GM11168 (cell line): ENCODE results near the gene TMEM181.
"Not testable (repeated sequence)": the region's sequence is repeated elsewhere in the genome, so short reads cannot be mapped to it uniquely, and the experiment has no call there.

Experiments used
- in situ Hi-C: fragments of 300-500 bp; cut with MboI; formaldehyde crosslinking; loops from one replicate; pipeline ENCODE4 v1.12.0; 2022; ENCODE audit warnings: low sequenced_read_pairs; ENCODE audit not compliant: unreplicated experiment

Gene TMEM181

DNA sequence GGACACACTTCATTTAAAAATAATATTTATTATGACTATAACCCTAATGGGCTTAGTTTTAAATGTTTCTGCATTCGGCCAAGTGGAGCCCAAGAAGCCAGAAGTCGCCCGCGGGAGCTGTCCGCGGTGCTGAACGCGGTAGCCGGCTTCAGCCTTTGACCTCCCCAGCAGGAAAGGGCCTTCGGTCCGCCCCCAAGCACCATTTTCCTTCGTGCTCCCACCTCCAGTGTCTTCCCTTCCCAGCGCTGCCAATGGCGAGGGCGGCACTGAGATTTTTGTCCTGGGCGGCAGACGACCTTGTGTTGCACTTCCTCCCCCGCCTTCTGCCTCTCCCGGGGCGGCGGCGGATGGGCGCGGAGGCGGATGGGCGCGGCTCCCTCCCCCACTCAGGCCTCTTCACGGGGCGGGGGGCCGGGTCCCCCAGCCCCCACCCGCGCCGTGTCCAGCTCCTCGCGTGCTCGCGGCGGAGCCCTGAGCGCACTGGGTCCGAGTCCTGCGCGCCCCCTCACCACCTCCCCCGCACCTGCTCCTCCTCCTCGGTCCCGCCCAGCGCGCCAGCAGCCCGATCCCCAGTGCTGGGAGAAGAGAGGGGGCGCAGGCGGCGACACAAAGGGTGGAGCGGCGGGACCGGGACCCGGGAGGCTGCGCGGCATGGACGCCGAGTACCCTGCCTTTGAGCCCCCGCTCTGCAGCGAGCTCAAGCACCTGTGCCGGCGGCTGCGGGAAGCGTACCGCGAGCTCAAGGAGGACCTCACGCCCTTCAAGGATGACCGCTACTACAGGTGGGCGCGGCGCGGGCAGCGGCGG lies 23.6 kb upstream of the TMEM181 start:
- in situ Hi-C loops, result no loop called here

DNA sequence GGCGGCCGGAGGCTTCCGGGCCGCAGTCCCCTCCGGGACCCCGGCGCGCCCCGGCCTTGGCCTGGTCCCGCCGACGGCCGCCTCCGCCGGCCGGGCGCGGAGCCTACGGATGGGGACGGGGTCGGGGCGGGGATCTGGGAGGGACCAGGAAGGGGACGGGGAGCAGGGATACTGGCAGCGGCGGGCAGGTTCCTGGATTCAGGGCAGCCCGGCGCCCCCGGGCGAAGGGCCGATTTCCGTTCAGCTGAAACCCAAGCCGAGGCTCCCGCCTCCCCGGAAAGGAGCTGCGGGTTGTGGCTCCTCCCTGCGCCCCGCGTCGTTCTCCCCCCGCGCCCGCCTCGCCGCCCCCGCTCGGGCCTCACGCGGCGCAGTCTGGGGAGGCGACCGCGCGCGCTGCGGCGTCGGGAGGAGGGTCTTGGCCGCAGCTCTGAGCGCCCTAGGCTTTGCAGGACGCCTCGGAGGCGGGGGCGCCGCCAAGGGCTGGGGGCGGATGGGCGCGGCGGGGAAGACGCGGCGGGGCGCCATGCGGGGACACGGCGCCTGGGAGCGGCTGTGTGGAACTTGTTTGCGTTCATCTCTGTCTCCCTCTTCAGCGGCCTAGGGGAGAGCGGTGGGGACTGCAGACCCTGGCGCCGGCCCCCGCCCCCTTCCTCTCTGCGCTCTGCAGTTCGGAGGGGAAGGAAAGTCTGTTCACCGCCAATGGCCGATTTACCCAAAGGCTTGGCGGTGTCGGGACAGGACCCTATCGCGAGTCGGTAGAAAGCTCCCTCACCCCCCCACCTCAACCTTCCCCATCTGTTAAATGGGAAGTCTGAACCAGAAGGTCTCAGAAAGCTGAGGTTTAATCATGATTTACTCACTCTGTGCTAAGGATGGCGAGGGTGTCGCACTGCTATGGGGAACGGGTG lies 22.7 kb upstream of the TMEM181 start:
- in situ Hi-C loops, result no loop called here

DNA sequence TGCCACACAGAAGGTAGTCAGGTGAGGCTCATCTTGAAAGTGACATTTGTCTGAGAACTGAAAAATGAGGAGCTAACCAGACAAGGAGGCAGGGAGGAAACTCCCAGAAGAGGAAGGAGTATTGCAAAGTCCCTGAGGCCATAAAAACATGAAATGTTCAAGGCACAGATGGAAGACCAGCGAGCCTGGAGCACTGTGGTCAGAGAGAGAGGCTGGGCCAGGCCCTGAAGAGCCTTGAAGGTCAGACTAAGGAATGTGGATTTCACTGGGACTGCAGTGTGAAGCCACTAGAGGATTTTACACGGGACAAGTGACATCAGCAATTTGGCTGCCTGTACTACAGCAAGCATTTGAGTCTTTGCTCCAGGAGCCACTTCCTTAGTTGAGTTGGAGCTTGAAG lies 21.1 kb upstream of the TMEM181 start:
- in situ Hi-C loops, result no loop called here

DNA sequence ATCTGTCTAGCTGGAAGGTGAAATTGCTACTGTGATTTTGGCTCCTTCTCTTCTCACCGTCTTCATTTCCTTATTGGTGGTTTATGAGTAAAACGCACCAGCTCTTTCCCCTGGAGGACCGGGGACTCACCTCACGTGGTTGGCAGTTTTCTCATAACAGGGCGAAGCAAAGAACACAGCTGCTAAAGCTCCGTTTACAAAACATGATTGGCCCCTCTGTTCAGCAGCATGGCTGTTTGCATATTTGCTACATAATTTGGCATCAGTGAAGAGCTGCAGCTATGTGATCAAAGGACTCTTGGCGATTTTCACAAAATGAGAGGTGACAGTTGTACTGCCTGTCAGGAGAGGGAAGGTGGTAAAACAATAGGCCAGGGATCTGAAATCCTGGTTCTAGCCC lies 20.5 kb upstream of the TMEM181 start:
- in situ Hi-C loops, result no loop called here

DNA sequence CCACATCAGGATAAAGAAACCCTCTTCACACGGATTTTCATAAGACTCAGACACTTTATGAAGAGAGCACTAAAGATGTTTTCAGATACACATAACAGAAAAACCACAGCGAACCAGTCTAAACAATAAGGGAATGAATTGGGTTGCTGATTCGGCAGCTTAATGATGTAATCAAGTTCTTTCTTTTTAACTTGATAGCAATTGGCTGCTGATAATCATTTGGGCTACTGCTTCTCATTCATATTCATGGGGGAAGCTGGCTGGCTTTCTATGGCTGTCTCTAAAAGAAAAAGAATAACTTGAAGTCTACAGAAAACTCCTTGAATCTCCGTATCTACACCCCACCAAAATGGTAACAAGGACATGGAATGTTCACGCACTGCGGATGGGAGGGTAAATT lies 20.0 kb upstream of the TMEM181 start:
- in situ Hi-C loops, result no loop called here

DNA sequence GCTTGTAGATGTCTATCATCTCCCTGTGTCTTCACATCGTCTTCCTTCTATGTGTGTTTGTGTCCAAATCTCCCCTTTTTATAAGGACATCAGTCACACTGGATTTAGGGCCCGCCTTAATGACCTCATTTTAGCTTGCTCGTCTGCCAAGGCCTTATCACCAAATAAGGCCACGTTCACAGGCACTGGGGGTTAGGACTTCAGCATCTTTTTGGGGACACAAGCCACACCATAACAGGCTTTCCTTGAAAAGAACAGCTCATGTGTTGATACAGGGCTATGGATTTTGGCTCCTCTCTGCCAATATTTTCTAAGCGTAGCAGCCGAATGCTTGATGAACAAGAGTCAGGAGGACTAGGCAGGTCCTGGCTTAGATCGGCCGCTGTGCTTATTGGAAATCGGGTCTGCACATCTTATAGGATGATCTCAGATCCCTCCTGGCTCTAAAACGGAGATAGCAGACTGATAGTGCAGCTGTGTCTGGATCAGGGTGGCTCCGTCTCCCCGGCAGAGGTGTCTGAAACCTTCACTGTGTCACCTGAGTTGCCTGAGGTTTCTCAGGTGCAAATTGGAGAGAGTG lies 16.2 kb upstream of the TMEM181 start:
- in situ Hi-C loops, result no loop called here

DNA sequence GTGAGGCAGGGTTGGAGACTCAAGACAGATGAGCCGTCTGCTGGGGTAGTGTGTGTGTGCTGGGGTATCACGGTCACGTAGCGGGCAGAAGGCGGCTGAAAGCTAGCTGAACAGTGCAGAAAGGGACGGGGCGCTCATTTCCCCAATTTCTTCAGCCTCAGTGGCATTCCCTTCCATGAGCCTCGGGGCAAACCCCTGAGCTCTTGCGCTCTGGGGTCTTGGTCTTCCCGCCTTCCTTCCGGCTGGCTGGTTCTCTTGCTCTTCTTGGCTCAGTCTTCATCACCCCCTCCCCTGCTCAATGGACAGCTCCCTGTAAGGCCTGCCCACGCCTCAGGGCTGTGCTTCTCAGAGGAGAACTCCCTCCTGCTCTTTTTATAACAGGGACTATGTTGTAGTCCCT lies 15.5 kb upstream of the TMEM181 start:
- in situ Hi-C loops, result no loop called here

DNA sequence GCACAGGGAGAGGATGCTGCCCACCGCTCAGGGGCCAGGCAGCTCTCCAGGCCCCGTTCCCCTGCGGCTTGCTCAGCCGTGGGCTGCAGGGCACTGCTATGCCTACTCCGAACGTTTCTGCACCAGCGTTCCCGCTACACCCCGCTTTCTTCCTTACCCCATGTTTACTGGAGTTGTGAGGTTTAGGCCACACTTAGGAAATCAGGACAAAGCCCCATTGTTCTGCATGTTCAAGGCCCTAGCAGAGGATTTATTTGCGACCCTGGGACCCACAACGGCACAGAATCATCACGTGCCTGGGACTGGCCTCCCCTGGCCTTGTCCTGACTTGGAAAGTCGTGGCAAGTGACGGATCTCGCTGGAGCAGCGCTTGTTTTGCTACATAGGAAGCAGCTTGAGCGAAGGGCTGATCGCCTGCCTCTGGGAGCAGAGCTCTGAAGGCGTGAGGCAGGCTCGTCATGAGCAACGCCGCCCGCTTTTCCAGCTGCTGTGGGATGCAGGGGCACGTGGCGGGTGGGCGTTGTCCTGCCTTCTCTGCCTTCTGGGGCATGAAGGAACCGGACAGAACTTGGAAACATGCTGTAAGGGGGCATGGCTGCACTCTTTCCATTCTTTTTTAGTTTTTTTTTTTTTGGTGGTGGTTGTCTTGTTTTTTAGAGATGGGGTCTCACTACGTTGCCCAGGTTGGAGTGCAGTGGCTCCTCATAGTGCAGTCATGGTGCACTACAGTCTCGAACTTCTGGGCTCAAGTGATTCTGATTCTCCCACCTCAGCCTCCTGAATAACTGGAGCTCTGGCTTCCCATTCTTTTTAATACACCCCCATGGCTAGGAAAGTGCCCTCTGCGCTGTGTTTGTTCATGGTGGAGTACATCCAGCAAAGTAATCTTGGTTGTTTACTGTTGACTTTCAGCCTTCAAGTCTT lies 14.6 kb upstream of the TMEM181 start:
- in situ Hi-C loops, result no loop called here

DNA sequence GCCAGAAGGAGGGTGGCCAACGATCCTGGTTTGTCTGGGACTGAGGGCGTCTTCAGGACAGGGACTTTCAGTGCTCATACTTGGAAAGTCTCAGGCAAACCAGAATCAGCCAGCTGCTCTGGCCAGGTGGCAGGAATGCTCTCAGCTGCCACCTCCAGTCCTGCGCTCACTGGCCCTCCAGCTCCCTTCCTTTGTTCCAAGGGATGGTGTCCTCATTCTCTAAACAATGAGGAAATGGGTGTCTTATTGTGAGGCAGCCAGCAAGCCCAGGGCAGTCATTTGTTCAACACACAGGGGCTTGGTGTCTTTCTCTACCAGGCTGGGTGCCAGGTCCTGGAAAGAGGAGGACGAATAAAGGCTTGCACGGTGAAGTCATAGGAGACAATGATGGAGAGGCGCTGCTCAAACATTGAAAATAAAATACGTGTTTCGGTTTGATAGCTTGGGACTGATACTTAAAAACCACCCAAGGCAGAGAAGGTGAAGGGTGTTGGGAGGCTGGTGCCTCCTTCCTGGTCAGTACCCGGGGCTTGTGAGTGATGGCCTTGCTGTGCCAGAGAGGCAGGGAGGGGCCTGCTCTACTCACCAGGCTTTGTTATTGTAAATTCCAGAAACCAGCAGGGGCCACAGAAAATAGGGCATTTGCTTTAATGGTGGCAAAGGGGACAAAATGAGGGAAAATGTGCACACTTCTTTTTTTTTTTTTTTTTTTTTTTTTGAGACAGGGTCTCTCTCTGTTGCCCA lies 11.3 kb upstream of the TMEM181 start:
- in situ Hi-C loops, result no loop called here

DNA sequence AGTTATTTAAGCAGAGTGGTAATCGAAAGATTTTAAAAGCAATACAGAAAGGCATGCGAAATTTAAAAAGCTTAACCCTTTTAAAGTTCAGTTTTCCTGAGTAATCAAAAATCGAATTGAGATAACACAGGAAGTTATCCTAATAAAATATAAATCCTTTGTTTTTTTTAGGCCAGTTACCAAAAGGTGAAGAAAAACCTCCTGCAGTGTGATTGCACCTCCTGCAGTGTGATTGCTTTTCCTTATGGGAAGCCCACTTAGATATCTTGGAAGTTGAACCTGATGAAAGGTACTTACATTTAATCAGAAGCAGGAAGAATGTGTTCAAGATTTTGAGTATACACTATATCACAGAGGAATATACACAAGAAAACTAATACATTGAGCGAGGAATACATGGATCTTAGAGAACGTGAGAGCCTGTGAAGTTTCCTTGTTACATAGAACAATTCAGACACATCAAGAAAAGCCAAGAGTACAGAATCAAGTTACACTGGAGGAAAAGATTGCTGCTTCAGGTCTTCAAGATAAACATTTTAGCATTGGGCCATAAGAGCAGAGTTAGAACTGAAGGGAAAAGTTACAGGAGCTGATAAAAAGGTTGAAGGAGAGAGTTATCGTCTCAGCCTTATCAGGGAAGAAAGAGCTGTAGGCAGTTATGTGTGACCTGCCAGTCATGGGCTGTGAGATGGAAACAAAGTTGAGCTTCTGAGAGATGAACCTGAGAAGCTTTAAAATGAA lies 7.7 kb upstream of the TMEM181 start:
- in situ Hi-C loops, result no loop called here

DNA sequence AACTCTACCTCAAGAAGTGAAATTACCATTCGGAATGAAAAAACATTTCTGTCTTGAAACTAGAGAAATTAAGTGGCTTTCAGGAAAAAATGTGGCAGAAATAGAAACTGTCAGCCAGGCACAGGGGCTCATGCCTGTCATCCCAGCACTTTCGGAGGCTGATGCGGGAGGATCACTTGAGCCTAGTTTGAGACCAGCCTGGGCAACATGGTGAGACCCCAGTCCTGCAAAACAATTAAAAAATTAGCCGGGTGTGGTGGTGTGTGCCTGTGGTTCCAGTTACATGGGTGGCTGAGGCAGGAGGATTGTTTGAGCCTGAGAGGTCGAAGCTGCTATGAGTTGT lies 7.1 kb upstream of the TMEM181 start:
- in situ Hi-C loops, result no loop called here

DNA sequence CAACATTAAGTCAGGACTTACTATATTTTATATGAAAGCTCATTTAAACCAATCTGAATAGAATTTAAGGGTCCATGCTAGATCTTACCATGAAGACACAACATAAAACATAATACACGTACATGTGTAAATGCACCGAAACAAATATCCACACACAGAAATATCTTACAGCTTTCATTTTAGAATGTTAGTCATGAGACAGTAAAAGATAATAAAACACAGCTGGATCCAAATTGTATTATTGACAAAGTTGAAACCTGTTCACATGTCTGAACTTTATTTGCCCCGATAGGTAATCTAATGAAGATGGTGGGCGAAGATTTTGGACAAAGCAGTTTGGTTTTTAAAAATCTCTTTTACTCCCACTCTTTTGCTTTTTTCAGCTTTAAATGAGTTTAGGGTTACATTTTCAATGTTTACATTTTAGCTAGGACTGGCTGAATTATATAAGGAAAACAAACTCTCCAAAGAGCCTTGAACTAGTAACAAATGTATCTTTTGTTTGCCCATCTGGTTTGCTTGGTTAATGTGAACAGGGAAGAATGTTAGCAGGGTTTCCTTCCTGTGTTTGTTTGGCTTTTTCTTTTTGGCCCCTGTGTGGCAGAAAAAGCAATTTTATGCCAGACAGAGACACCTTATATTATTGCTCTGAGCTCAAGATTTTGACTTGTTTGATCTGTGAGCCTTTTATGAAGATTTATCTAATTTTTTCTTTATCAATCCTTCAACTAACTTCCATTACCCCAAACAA lies 5.1 kb upstream of the TMEM181 start:
- in situ Hi-C loops, result no loop called here

DNA sequence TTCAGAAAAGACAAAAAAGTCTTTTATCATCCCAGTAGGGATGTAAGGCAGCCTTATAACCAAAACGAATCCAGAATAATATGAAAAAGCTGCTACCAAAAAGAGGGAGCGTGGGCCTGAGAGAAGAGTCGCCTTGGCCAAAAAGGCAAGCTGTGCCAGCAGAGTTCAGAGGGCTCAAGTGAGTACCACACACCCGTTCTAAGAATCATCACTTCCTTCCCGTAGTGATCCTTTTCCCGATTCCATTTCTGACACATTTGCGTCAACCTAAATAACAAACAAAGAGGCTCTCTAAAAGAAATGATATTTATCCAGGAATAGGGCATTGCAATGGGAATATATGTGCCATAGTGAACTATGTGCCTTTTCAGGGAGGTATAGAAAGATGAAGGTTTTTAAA lies 3.8 kb upstream of the TMEM181 start:
- in situ Hi-C loops, result no loop called here

DNA sequence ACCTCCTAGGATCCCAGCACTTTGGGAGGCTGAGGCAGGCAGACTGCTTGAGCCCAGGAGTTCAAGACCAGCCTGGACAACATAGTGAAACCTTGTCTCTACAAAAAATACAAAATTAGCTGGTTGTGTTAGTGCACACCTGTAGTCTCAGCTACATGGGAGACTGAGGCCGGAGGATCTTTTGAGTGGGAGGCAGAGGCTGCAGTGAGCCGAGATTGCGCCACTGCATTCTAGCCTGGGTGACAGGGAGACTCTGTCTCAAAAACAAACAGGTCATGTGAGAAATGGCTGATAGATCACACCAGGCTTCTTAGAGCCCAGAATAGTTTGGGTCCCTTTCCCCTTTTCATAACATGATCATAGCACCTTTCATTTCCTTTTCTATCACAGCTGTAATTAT lies 2.8 kb upstream of the TMEM181 start:
- in situ Hi-C loops, result not testable (repeated sequence)

DNA sequence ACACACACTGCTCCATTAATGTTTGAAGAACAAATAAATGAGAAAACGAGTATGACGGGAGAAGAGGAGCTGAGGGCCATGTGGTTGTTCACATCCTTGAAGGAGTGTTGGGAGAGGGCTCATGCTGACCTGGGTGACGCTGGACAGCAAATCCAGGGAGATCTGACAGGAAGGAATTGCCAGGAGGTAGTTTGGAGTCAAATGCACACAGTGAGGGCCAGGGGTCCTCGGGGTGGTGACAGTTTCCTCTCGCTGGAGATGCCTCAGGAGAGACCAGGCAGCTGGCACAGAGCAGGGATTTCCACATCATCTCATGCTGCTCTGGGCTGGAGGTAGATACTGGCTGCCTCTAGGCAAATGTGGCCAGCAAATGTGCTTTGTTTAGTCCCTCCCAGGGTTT lies 2.0 kb upstream of the TMEM181 start:
- in situ Hi-C loops, result no loop called here

DNA sequence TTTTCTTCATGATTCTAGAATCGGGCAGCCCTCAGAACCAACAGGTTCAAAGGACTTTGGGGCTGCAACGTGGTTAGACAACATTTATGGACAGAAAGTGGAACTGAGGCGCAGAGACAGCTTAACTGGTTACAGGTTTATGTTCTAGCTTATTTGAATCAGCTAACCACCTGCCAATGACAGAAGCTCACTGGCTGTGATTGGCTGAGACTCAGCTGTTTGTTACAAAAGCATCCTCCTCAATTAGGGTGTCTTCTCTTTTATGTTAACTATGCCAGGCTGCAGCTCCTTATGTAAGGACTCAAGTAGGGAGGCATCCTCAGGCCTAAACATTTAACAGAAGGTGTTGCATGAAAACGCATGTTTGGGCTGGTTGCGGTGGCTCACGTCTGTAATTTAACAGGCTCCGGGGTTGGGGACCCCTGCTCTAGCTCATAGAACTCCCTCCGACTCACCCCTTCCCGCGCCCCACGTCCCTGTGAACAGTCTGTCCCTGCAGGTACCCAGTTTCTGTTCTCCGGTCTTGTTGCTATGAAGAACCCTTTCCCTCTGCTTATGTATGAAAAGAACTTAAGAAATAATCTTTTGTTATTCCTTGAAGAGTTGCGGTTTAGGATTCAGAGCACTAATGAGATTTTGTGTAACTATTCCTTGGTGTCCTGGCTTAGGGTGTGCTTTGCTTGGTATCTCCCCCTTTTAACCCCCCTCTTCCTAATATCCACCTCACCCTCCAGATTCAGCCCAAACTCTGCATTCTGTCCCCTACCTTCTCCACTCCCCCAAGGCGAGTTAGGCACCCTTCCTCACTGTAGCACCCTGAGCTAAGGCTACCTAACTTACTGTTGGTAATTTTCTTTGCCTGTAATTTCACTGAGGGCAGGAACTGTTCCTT lies 1.2 kb upstream of the TMEM181 start:
- in situ Hi-C loops, result no loop called here

DNA sequence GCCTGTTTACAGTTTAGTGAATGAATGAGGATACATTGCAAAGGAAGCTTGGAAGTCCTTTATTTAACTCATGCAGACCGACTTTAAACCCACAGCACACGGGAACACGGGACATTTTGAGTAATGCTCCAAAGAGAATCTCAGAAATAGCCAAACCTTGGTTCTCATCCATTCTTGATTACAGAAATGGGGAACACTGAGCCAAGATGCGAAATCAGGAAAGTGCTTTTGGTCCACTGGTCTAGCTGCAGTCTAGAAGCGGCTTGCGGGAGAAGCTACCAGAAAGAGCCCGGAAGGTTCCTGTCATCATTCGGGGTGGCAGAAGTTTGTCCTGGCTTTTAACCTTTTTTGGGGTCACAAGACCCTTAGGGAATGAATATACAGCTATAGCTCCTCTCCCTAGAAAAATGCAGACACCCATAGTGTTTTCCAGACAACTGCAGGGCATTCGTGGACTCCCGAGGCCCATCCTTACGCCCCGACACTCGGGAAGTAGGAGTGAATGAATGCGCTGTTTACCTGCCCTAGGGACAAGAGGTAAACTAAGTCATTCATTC lies 475 bp upstream of the TMEM181 start:
- in situ Hi-C loops, result no loop called here
